RWPE1 (cell line): Measurements from ENCODE around the gene SPRED2.
A peak's percentile ranks its signal among the peaks of the same experiment; 100 is the strongest.

ENCODE experiments used
- CTCF ChIA-PET: fragments of 350-600 bp; sonication (Branson Sonifier 250); formaldehyde crosslinking; extraction: SDS; loops from one replicate; lab custom pipeline; 2021; lab: Yijun Ruan, JAX
- POLR2A ChIA-PET: fragments of 400-600 bp; formaldehyde crosslinking; extraction: SDS; loops from one replicate; lab custom pipeline; 2020; ENCODE audit warnings: antibody characterized with exemption; ENCODE audit not compliant: low non-redundant PET; lab: Yijun Ruan, JAX
- DNase-seq: peaks from one replicate; pipeline ENCODE4 v3.0.0; 2012; ENCODE audit warnings: low spot score
- H3K27ac ChIP-seq: fragments of 450-650 bp; 2 replicates; pipeline ENCODE4 v1.5.1; 2017
- TF ChIP-seq, protein P1 (sequence below): fragments of 450-650 bp; conservative IDR thresholded peaks from 2 replicates; pipeline ENCODE4 v1.5.1; 2017; ENCODE audit warnings: low read depth, mild to moderate bottlenecking

SPRED2 gene

GRCh38 chr2:65372619-65373018, 59.8 kb downstream of the SPRED2 start:
- ChIA-PET POLR2A (interaction anchor here (0.6 kb wide), 1 partner anchor 60 kb away, joined by 4 read pairs; the partner anchor contains the start of gene SPRED2), CTCF (interaction anchor here (0.9 kb wide), 1 partner anchor 37 kb away, joined by 3 read pairs; no protein-coding TSS in a partner anchor)
- no peak for DNase-seq
- TF ChIP-seq, protein P1, sequence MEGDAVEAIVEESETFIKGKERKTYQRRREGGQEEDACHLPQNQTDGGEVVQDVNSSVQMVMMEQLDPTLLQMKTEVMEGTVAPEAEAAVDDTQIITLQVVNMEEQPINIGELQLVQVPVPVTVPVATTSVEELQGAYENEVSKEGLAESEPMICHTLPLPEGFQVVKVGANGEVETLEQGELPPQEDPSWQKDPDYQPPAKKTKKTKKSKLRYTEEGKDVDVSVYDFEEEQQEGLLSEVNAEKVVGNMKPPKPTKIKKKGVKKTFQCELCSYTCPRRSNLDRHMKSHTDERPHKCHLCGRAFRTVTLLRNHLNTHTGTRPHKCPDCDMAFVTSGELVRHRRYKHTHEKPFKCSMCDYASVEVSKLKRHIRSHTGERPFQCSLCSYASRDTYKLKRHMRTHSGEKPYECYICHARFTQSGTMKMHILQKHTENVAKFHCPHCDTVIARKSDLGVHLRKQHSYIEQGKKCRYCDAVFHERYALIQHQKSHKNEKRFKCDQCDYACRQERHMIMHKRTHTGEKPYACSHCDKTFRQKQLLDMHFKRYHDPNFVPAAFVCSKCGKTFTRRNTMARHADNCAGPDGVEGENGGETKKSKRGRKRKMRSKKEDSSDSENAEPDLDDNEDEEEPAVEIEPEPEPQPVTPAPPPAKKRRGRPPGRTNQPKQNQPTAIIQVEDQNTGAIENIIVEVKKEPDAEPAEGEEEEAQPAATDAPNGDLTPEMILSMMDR = no peak
- H3K27ac ChIP-seq = no peak overlapping the region

DNA sequence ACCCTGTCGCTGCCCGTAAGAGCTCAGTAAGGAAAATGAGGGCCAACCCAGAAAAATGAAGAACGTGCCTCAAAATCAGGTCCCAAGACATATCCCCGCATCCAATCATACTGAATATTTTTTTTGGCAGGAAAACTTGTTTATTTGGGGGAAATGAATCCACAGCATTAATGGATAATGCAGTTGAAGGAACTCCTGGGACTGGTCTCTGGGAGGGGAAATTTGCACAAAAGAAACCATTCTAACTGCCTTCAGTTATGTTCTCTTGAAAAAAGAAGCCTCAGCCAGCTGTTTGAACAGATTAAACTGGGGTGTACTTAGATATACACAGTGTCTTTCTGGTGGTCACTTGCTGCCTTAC, 61.3 kb downstream of the SPRED2 start:
- ChIA-PET CTCF (interaction anchor here (0.7 kb wide), 1 partner anchor 23 kb away, joined by 4 read pairs; no protein-coding TSS in a partner anchor), POLR2A (no interaction called here)

GRCh38 chr2:65370387-65371073, 61.9 kb downstream of the SPRED2 start:
- TF ChIP-seq, protein P1 = no peak
- H3K27ac ChIP-seq = no peak overlapping the region
- DNase-seq = no peak
- ChIA-PET CTCF (no interaction called here), POLR2A (no interaction called here)

More for the DNA sequence above, 61.3 kb downstream of the SPRED2 start:
- TF ChIP-seq, protein P1 = no peak
- no peak for DNase-seq
- H3K27ac ChIP-seq = no peak overlapping the region

GRCh38 chr2:65369980-65370379, 62.4 kb downstream of the SPRED2 start:
- ChIA-PET POLR2A (no interaction called here), CTCF (no interaction called here)
- H3K27ac ChIP-seq = no peak overlapping the region
- TF ChIP-seq, protein P1 = no peak
- DNase-seq = no peak

DNA sequence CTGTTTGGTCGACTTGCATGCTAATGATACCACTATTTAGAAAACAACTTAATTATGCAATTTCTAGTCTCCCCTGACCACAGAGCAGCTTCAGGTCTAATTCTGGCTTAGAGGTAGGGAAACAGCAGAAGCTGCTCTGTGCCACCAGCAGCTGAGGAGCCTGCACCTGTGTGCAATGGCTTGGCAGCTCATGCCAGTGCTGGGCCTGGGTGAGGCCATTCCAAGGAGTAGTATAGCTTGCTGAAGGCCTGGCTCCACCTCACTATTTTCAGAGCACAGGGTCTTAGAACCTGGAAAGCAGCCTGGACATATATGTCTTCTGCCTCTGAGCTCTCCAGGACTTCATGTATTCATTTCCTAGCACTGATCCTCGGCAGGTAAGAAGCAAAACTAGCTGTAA, 62.8 kb downstream of the SPRED2 start:
- ChIA-PET POLR2A (no interaction called here), CTCF (no interaction called here)
- DNase-seq = no peak
- H3K27ac ChIP-seq = no peak overlapping the region
- TF ChIP-seq, protein P1 = no peak

GRCh38 chr2:65368468-65368867, 63.9 kb downstream of the SPRED2 start:
- TF ChIP-seq, protein P1 = no peak
- POLR2A ChIA-PET = no interaction called here
- DNase-seq = no peak
- H3K27ac ChIP-seq = peak overlapping the region; percentile 50; the same call in 1 of the 2 replicates
- CTCF ChIA-PET = no interaction called here
